HFFc6 (cell line): ENCODE data around the gene UTP14A. TPM values are rescaled to one million over a fixed set of nuclear protein-coding genes. Genes with fewer than 3 reads are reported as not detected.

Experiments
- DNase-seq: peaks from one replicate; pipeline ENCODE4 v3.0.0-alpha.2; 2018
- H3K27ac Mint-ChIP-seq: 2 replicates; pipeline ENCODE4 v1.8.0; 2020; ENCODE audit warnings: mild to moderate bottlenecking, mixed read lengths
- H3K27me3 Mint-ChIP-seq: 2 replicates; pipeline ENCODE4 v1.8.0; 2021; ENCODE audit warnings: mild to moderate bottlenecking, moderate library complexity, mixed read lengths; ENCODE audit not compliant: insufficient read depth
- H3K36me3 Mint-ChIP-seq: 2 replicates; pipeline ENCODE4 v1.8.0; 2021; ENCODE audit warnings: low read depth, mixed read lengths
- H3K4me1 Mint-ChIP-seq: 2 replicates; pipeline ENCODE4 v1.8.0; 2020; ENCODE audit warnings: low read depth, mixed read lengths
- H3K4me3 Mint-ChIP-seq: 2 replicates; pipeline ENCODE4 v1.8.0; 2020; ENCODE audit warnings: mild to moderate bottlenecking, moderate library complexity, mixed read lengths
- H3K9me3 Mint-ChIP-seq: 2 replicates; pipeline ENCODE4 v1.8.0; 2020; ENCODE audit warnings: mild to moderate bottlenecking, mixed read lengths
- total RNA-seq, 6 experiments: library from RNA; stranded (reverse); fragmentation: NEBNext Ultra II Directional; extraction: Animal tissue kit (Norgen Biotek cat#: 25700); gene quantifications; 2 replicates in 1 of 6; 3 replicates in 5 of 6; pipeline ENCODE4 v1.2.3, GENCODE V29; 2021
- TF ChIP-seq, protein P1 (sequence below): fragments of 200-600 bp; sonication (generic); IDR thresholded peaks from 2 replicates; pipeline ENCODE4 v1.5.0; 2021; ENCODE audit warnings: antibody characterized with exemption, mild to moderate bottlenecking

Gene UTP14A
- total RNA-seq, 6 experiments from 2014 or later = 22.7 to 29.9 (median 23.3) TPM

DNA sequence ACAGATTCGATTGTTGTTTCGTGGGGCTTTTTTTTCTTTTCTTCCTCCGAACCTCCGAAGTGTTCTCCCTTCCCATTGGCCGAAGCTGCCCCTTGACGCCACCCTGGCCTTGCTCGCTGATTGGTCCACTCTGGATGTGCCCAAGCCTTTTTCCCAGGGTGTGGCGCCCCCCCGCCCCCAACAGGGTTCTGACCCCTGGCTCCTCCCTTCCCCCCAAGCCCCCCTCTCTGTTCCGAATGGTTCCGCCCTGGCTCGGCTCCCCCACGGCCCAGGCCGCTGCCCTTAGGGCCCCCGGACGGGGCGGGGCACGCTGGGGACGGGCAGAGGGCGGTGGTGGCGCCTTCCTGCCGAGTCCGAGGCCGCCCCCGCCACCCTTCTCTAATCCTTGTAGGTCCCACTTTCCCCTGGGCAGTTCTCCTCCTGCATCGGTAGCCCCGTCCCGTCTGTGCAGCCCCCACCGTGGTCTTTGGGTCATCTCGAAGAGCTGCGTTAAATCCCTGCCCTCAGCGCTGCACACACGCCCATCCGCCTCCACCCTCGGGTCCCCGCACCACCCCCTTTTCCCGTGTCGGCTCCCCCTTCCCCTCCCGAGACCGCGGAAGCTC, 25.5 kb downstream of the UTP14A start:
- Mint-ChIP-seq H3K4me1 (no peaks in the 10 kb centered on the region), H3K9me3 (no peaks in the 10 kb centered on the region), H3K27me3 (peaks cover 14% of the 10 kb centered on the region; the same call in 1 of the 2 replicates), H3K27ac (peak overlapping the region; percentile 97), H3K4me3 (peak overlapping the region; percentile 94), H3K36me3 (no peaks in the 10 kb centered on the region)
- peak; percentile 89 for DNase-seq
- TF ChIP-seq, protein P1, sequence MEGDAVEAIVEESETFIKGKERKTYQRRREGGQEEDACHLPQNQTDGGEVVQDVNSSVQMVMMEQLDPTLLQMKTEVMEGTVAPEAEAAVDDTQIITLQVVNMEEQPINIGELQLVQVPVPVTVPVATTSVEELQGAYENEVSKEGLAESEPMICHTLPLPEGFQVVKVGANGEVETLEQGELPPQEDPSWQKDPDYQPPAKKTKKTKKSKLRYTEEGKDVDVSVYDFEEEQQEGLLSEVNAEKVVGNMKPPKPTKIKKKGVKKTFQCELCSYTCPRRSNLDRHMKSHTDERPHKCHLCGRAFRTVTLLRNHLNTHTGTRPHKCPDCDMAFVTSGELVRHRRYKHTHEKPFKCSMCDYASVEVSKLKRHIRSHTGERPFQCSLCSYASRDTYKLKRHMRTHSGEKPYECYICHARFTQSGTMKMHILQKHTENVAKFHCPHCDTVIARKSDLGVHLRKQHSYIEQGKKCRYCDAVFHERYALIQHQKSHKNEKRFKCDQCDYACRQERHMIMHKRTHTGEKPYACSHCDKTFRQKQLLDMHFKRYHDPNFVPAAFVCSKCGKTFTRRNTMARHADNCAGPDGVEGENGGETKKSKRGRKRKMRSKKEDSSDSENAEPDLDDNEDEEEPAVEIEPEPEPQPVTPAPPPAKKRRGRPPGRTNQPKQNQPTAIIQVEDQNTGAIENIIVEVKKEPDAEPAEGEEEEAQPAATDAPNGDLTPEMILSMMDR = no peak

DNA sequence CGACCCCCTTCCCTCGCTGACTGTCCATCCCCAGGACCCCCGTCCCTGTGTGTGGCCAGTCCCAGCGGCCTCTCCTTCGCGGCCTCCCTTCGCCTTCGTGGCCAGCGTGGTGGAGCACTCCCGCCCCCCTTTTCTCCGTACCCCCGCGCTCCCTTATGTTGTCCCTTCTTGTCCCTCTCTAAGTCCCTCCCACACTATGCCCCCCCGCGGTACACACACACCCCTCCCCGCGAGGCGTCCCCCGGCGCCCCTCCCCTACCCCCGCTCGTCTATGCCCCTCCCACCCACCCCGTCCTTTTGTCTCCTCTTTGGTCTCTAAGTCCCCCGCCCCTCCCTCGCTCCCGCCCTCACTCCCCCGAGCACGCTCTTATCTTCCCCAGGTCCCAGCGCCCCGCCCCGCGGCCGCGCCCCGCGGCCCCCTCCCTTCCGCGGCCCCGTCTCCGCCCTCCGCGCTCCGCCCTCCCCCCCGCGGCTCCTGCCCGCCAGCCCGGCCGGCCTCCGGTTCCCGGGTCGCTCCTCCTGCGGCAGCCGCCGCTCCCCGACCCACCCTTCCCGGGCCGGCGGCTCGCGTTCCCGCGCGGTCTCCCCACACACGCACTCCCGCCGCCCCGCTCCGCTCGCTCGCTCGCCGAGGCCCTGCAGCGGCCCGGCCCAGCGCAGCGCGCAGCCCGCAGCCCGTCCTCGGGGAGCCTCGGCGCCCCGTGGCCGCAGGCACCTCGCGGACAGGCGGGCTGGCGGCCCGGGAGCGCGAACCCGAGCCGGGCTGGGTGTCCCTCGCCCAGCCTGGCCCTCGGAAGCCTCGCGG, 26.3 kb downstream of the UTP14A start:
- TF ChIP-seq, protein P1 = no peak
- Mint-ChIP-seq H3K36me3 (no peaks in the 10 kb centered on the region), H3K4me1 (no peaks in the 10 kb centered on the region), H3K27me3 (peaks cover 14% of the 10 kb centered on the region), H3K27ac (peak overlapping the region; percentile 68), H3K4me3 (peak overlapping the region; percentile 94), H3K9me3 (no peaks in the 10 kb centered on the region)
- peak; percentile 69 for DNase-seq

DNA sequence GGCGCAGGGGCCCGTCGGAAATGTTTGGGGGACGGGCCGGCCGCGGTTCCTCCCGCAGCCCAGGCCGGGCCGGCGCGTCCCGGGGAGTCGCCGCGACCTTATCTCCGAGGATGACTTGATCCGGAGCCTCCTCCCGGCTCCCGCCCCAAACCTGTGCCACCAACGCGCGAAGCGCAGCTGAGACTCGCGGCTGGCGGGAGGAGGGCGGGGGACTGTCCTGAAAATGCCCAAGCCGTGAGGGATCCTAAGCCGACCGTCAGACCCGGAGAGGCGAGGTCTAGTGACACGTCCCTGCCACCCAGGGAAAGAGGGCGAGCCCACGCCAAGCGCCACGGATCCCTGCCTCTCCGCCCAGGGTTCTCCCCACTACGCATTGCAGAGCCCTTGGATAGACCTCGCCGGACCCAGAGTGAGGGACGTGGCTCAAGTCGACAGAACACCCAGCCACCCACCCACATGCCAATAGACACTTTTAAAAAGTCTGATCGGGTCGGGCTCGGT, 26.9 kb downstream of the UTP14A start:
- peaks cover 14% of the 10 kb centered on the region for H3K27me3 Mint-ChIP-seq
- H3K4me3 Mint-ChIP-seq = peak overlapping the region; percentile 67; the same call in 1 of the 2 replicates
- DNase-seq = no peak
- no peaks in the 10 kb centered on the region for H3K4me1 Mint-ChIP-seq
- H3K27ac Mint-ChIP-seq = no peak overlapping the region
- TF ChIP-seq, protein P1 = no peak
- H3K9me3 Mint-ChIP-seq = no peaks in the 10 kb centered on the region
- H3K36me3 Mint-ChIP-seq = no peaks in the 10 kb centered on the region

DNA sequence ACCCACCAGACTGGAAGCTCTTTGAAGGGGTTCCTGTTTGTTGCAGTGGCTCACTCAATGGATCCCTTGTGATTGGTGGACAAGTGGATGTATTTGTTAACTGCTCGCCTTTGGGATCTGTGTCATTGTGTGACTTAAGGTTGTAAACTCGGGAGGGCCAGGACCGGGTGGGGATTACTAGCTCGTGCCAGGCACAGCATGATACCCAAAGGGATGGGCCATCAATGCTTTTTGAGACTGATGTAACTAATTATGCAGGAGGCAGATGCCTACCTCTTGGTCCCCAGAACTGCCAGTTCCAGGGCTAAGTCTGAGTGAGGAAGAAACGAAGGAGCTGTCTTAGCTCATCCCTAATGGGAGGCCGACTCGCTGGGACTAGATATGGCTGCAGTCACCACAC, 27.7 kb downstream of the UTP14A start:
- no peak for DNase-seq
- Mint-ChIP-seq H3K4me3 (peak overlapping the region; percentile 41), H3K27ac (no peak overlapping the region)

DNA sequence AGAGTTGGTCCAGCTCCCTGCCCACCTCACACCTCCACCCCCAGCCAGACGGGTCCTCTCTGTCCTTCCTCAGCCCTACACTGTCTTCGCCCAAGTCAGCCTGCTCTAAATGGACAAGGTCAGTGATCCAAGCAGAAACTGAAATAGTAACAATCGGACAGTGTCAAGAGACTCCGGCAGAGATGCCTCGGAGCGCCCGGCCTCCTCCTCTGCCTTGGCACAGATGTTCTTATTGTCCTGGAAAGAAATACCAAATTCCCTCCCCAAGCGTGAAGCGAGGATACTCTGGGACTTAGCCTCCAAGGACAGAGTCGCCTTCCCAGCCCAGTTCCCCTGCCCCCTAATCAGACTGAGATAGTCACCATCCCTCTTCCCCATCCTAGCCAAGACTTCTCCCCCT, 28.5 kb downstream of the UTP14A start:
- Mint-ChIP-seq H3K9me3 (no peaks in the 10 kb centered on the region), H3K4me3 (no peak overlapping the region; the same call in 1 of the 2 replicates), H3K4me1 (no peaks in the 10 kb centered on the region), H3K27ac (no peak overlapping the region), H3K36me3 (no peaks in the 10 kb centered on the region), H3K27me3 (peaks cover 19% of the 10 kb centered on the region)
- no peak for DNase-seq
- TF ChIP-seq, protein P1 = no peak

More for the DNA sequence above, 27.7 kb downstream of the UTP14A start:
- TF ChIP-seq, protein P1 = no peak
- Mint-ChIP-seq H3K27me3 (peaks cover 19% of the 10 kb centered on the region), H3K36me3 (no peaks in the 10 kb centered on the region), H3K9me3 (no peaks in the 10 kb centered on the region), H3K4me1 (no peaks in the 10 kb centered on the region)
